ENCODE measurements around the gene TUBA4B.
A peak's percentile ranks its signal among the peaks of the same experiment; 100 is the strongest.

Gene TUBA4B

DNA sequence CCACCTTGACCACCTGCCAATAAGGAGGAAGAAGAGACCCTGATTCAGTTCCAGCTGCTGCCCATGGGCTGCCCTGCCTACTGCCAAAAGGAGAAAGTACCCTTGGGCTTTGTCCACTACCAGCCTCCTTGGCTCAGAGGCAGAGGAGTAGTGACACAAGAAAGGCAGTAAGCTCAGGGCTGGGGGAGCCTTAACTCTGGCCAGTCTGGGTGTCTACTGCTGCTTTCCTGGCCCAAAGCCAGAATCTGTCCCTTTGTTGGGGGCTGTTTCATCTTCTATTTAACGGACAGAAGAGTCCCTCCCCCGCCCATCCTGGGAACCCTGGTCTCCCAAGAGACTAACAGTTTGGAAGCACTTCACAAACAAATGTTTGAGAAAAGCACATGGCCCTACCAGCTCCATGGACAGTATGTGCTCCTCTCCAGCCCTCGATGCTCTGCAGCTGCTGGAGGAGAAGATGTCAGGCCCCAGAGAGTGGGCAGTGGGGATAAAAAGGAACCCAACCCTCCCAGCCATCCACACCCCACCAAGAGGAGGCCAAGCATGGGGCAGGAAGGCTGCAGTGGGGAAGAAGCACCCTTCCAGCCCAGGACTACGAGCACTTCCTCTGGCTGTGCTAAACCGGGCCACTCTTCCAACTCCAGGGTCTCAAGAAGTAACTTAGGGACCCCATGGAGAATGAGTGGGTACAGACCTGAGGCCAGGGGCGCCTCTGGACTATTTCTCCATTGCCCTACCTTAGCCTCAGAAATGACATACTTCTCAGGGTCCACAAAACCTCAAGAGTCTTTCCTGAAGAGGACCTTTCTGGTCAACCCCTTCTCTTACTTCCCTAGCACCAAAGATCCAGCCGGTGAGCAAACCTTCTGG lies 24.8 kb upstream of the TUBA4B start:
- TF ChIP-seq, protein P1, sequence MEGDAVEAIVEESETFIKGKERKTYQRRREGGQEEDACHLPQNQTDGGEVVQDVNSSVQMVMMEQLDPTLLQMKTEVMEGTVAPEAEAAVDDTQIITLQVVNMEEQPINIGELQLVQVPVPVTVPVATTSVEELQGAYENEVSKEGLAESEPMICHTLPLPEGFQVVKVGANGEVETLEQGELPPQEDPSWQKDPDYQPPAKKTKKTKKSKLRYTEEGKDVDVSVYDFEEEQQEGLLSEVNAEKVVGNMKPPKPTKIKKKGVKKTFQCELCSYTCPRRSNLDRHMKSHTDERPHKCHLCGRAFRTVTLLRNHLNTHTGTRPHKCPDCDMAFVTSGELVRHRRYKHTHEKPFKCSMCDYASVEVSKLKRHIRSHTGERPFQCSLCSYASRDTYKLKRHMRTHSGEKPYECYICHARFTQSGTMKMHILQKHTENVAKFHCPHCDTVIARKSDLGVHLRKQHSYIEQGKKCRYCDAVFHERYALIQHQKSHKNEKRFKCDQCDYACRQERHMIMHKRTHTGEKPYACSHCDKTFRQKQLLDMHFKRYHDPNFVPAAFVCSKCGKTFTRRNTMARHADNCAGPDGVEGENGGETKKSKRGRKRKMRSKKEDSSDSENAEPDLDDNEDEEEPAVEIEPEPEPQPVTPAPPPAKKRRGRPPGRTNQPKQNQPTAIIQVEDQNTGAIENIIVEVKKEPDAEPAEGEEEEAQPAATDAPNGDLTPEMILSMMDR (IDR thresholded peaks at IDR 0.05) = no peak
- Histone ChIP-seq H3K4me3 (peak overlapping the region; percentile 86), H3K27ac (peak overlapping the region; percentile 91 to 96)
- DNase-seq (ENCODE audit: low spot score) = no peak

DNA sequence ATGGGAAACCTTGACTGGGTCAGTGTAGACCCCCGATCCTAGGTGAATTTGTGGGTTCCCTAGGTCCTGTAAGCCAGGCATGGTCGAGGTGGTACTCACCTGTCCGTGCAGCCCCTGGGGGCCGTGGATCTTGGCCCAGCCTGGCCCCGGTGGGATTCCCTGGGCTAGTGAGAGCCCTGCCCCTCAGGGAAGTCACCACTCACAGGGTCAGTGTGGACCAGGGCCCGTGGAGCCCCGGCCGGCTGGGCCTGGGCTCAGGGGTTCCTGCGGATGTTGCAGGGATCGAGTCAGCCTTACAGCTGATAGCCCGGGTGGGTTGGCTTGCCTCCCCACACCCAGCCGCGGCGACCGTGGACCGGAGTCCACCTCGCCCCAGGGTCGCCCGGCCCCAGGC lies 24.1 kb upstream of the TUBA4B start:
- no peak for DNase-seq (ENCODE audit: low spot score)
- TF ChIP-seq, protein P1 (IDR thresholded peaks at IDR 0.05) = no peak

DNA sequence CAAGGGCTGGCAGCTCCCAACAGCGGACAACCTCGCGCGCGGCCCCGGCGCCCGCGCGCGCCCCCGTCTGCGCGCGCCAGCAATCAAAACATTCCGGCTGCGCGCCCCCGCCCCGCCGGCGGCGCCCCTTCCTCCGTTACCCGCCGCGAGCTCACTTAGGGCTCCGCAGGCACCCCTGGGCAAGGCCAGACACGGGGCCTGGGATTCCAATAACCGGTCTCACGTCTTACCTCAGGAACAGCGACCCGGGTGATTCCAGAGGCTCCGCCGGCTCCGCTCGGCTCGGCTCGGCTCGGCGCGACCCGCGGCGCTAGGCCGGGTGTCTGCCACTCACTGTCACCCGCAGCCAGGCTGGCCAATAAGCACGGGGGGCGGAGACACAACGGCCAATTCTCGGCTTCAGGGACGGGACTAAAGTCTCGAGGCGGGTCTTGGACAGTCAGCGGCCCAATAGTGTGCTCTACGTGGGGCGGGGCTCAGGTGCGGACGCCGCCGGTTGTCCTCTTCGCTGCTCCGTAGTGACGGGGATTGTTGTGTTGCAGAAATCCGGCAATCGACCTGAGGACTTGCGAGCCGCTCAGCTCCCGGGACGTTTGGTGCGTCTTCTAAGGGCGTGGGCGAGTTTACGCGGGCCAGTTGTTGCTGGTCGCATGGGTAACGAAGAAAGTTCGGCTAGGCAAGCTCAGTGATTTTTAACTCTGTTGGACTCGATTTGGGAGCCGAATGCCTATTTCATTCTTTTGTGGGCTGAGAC lies 23.6 kb upstream of the TUBA4B start, which contains the start of the genes ANKZF1 and ATG9A:
Gene ANKZF1, plus strand, starts transcription at position 502 of the 754 bp plus-strand sequence. CDS start 452 bp downstream, outside the sequence.
Gene ATG9A, minus strand, starts transcription at position 332 of the 754 bp plus-strand sequence. CDS start 1,612 bp downstream, outside the sequence.
- DNase-seq (ENCODE audit: low spot score) = peak; percentile 100
- peak within 1 kb of the TSS; percentile 86 for H3K4me3 ChIP-seq
- H3K27ac ChIP-seq = peak within 1 kb of the TSS; percentile 91 to 96
- TF ChIP-seq, protein P1 (IDR thresholded peaks at IDR 0.05) = no peak

More for the DNA sequence above, 24.1 kb upstream of the TUBA4B start:
- Histone ChIP-seq H3K4me3 (peak overlapping the region; percentile 86), H3K27ac (peak overlapping the region; percentile 91 to 96)

DNA sequence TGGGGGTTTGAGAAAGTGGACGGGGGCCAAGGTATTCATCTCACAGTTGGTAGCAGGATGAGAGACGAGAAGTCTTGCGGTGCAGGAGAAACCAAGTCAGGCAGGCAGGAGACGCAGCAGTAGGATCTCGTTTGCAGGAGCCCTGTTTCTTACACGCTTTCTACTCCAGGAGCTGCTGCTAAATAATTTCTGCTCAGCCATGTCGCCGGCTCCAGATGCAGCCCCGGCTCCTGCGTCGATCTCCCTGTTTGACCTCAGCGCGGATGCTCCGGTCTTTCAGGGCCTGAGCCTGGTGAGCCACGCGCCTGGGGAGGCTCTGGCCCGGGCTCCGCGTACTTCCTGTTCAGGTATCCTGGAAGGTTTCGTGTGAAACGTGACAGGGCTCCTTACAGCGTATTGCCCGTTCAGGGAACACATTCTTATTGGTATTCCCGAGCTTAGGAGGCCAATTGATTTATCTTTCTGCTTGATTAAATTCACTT lies 22.9 kb upstream of the TUBA4B start:
- TF ChIP-seq, protein P1 (IDR thresholded peaks at IDR 0.05) = no peak
- Histone ChIP-seq H3K4me3 (peak overlapping the region; percentile 86), H3K27ac (peak overlapping the region; percentile 91 to 96)
- no peak for DNase-seq (ENCODE audit: low spot score)

DNA sequence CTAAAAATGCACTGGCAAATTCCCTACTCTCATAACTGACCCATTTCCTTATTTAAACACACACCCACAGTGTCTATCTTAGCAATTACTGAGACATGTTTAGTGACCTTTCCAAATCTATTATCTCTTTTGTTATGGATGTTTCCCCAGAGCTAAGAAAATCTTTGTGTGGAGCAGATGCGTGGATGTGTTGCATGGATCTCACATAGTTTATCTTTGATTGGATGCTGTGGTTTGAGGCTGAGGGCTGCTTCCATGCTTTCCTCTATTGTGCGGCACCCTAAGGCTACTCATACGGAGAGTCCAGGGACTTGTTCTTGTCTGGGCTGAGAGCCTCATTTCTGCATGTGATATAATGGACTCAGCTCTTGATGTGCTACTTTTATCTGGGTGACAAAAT lies 18.7 kb upstream of the TUBA4B start:
- TF ChIP-seq, protein P1 (IDR thresholded peaks at IDR 0.05) = no peak

DNA sequence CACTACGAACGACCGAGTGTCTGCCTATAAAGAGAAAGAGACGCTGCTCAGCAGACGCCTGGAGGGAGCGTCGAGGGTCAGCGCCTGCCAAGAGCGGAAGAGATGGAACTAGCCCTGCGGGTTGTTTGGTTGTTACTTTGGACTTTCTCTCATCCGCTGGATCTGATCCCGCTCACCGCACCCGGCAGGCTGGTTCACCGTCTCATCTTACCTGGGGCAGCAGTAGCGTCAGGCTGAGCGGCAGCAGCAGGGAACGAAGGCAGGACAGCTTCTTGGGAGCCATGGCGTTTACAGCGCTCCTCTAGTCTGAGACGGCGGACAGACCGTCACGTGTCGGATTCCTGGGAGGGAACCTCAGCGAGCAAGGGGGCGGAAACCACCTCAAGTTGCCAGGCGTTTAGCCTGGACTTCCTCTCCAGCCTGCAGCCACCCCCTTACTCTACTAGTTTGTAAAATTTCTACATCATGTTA lies 9.7 kb upstream of the TUBA4B start:
- TF ChIP-seq, protein P1 (IDR thresholded peaks at IDR 0.05) = no peak
- H3K27ac ChIP-seq = no peak overlapping the region
- DNase-seq (ENCODE audit: low spot score) = no peak
- H3K4me3 ChIP-seq = no peak overlapping the region

More for the DNA sequence above, 18.7 kb upstream of the TUBA4B start:
- DNase-seq (ENCODE audit: low spot score) = no peak
- no peak overlapping the region for H3K27ac ChIP-seq
- no peak overlapping the region for H3K4me3 ChIP-seq
